ENCODE results near the gene PROM1. TPM values are rescaled to one million over a fixed set of nuclear protein-coding genes. Genes with fewer than 3 reads are reported as not detected.

The PROM1 gene
- total RNA-seq, 1 experiment from 2014 or later, result 196 TPM

DNA sequence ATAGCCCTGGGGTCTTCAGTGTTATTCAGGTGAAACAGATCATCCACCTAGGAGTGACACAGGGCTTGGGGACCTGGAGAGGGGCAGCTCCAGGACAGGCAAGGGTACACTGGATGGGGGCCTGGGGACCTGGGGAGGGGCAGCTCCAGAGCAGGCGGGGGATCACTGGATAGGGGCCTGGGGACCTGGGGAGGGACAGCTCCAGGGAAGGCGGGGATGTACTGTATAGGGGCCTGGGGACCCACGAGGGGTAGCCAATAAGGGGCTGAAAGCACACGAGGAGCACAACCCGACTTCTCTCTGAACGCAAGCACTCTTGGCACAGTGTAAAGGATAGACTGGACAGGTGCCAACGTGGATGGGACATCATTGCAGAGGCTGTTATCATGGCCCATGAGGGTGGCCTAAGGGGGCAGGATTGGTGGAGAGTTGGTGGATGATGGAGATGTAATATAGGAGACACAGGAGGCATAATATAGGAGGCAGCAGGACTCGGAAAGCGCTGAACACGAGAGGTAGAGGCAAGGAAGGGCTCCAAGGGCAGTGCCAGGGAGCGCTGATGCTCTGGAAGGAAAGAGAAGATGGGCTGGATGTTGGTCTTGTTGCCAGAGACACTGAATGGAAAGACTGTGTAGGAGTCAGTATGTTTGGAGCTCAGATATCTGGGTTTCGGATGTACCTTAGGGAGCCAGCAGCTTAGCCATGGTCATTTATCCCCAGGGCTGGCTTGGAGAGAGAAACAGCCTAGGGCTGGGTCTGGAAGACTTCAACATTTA lies 82.9 kb downstream of the PROM1 start:
- Mint-ChIP-seq H3K27ac (ENCODE audit: unreplicated experiment) (no peak overlapping the region), H3K4me1 (ENCODE audit: low read depth, unreplicated experiment) (no peaks in the 10 kb centered on the region), H3K4me3 (ENCODE audit: unreplicated experiment) (no peak overlapping the region), H3K36me3 (ENCODE audit: insufficient read depth, unreplicated experiment) (peaks cover 13% of the 10 kb centered on the region), H3K27me3 (ENCODE audit: insufficient read depth, unreplicated experiment) (no peaks in the 10 kb centered on the region), H3K9me3 (ENCODE audit: unreplicated experiment) (no peaks in the 10 kb centered on the region)
- ChIA-PET POLR2A (no interaction called here), CTCF (interaction anchor here (1.4 to 2.1 kb wide), 3 partner anchors 36 to 195 kb away, joined by 4 to 11 read pairs (median 6); no protein-coding TSS in a partner anchor)
- no peak for DNase-seq
- Histone ChIP-seq H3K36me3 (ENCODE audit: control insufficient read depth, insufficient read depth, low read length) (peaks cover 1% of the 10 kb centered on the region; the same call in 1 of the 2 replicates), H3K9me3 (0 out of 2 replicates have a peak, but pooled peaks cover 3% of the 10 kb centered on the region), H3K27me3 (replicated peaks; ENCODE audit: control insufficient read depth, insufficient read depth, low read length) (no peaks in the 10 kb centered on the region), H3K4me1 (no peaks in the 10 kb centered on the region), H3K4me3 (ENCODE audit: low read depth, low read length) (no peak overlapping the region)
- intact Hi-C loops (cut with micrococcal nuclease; ENCODE audit: unreplicated experiment), result loop anchor here (1.0 to 5.0 kb wide), 5 partner anchors 38 to 522 kb away; partner anchors contain the start of gene FGFBP2
- no TSS peak for BruUV-seq (replicated peaks)
- TF ChIP-seq, protein P1, sequence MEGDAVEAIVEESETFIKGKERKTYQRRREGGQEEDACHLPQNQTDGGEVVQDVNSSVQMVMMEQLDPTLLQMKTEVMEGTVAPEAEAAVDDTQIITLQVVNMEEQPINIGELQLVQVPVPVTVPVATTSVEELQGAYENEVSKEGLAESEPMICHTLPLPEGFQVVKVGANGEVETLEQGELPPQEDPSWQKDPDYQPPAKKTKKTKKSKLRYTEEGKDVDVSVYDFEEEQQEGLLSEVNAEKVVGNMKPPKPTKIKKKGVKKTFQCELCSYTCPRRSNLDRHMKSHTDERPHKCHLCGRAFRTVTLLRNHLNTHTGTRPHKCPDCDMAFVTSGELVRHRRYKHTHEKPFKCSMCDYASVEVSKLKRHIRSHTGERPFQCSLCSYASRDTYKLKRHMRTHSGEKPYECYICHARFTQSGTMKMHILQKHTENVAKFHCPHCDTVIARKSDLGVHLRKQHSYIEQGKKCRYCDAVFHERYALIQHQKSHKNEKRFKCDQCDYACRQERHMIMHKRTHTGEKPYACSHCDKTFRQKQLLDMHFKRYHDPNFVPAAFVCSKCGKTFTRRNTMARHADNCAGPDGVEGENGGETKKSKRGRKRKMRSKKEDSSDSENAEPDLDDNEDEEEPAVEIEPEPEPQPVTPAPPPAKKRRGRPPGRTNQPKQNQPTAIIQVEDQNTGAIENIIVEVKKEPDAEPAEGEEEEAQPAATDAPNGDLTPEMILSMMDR (IDR thresholded peaks at IDR 0.05; ENCODE audit: insufficient read depth in 1 of 2, low read depth in 1 of 2, low read length in 1 of 2, severe bottlenecking in 1 of 2, unreplicated experiment in 1 of 2), result no peak

DNA sequence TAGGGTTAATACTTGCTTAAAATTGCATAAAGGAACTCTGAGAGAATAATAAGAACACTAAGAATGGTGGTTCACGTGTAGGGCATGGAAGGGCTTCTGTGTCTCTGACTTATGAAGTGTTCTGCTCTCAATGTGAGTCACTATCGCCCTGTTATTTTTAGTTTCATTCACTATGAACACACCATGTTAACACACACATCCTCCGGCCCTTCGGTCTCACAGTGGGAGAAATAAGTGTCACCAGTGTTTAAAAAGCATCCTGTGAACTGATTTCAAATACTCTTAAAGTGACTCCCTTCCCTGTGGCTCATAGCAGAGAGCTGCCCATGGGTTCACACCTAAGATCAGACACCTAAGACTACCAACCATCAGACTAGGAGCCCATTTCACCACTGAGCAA lies 87.0 kb downstream of the PROM1 start:
- Histone ChIP-seq H3K4me3 (ENCODE audit: low read depth, low read length) (no peak overlapping the region), H3K4me1 (no peaks in the 10 kb centered on the region), H3K27me3 (replicated peaks; ENCODE audit: control insufficient read depth, insufficient read depth, low read length) (no peaks in the 10 kb centered on the region), H3K36me3 (ENCODE audit: control insufficient read depth, insufficient read depth, low read length) (peaks cover 1% of the 10 kb centered on the region; the same call in 1 of the 2 replicates), H3K9me3 (0 out of 2 replicates have a peak, but pooled peaks cover 3% of the 10 kb centered on the region)
- Mint-ChIP-seq H3K4me3 (ENCODE audit: unreplicated experiment) (no peak overlapping the region), H3K27ac (ENCODE audit: unreplicated experiment) (no peak overlapping the region), H3K36me3 (ENCODE audit: insufficient read depth, unreplicated experiment) (peaks cover 37% of the 10 kb centered on the region), H3K4me1 (ENCODE audit: low read depth, unreplicated experiment) (no peaks in the 10 kb centered on the region), H3K27me3 (ENCODE audit: insufficient read depth, unreplicated experiment) (no peaks in the 10 kb centered on the region), H3K9me3 (ENCODE audit: unreplicated experiment) (no peaks in the 10 kb centered on the region)
- ChIA-PET POLR2A (no interaction called here), CTCF (interaction anchor here (0.5 kb wide), 1 partner anchor 200 kb away, joined by 3 read pairs; no protein-coding TSS in a partner anchor)
- TF ChIP-seq, protein P1 (IDR thresholded peaks at IDR 0.05; ENCODE audit: insufficient read depth in 1 of 2, low read depth in 1 of 2, low read length in 1 of 2, severe bottlenecking in 1 of 2, unreplicated experiment in 1 of 2), result no peak
- BruUV-seq (replicated peaks), result no TSS peak
- DNase-seq, result no peak
- intact Hi-C loops (cut with micrococcal nuclease; ENCODE audit: unreplicated experiment), result no loop called here

DNA sequence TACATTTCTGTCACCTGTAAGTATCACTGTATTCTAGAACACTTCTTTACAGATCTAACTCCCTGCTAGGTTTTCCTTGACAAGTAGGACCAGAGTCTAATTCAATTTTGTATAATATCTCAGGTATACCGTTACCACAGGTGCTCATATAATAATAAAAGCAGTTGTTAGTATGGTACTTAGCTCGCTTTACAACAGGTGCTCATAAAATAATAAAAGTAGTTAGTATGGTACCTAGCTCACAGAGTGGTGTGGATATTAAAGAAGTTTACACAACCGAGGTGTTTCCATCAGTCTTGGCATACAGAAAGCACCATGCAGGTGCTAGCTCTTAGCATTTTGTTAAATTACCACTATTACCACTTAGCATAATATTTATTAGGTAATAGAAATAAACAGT lies 88.0 kb downstream of the PROM1 start:
- CTCF ChIA-PET, result no interaction called here
- no peaks in the 10 kb centered on the region for H3K27me3 Mint-ChIP-seq (ENCODE audit: insufficient read depth, unreplicated experiment)
- Histone ChIP-seq H3K36me3 (ENCODE audit: control insufficient read depth, insufficient read depth, low read length) (peaks cover 1% of the 10 kb centered on the region; the same call in 1 of the 2 replicates), H3K4me1 (no peaks in the 10 kb centered on the region), H3K4me3 (ENCODE audit: low read depth, low read length) (no peak overlapping the region), H3K9me3 (0 out of 2 replicates have a peak, but pooled peaks cover 3% of the 10 kb centered on the region), H3K27me3 (replicated peaks; ENCODE audit: control insufficient read depth, insufficient read depth, low read length) (no peaks in the 10 kb centered on the region)
- H3K9me3 Mint-ChIP-seq (ENCODE audit: unreplicated experiment), result no peaks in the 10 kb centered on the region
- no TSS peak for BruUV-seq (replicated peaks)
- peaks cover 46% of the 10 kb centered on the region for H3K36me3 Mint-ChIP-seq (ENCODE audit: insufficient read depth, unreplicated experiment)
- no peak overlapping the region for H3K27ac Mint-ChIP-seq (ENCODE audit: unreplicated experiment)
- intact Hi-C loops (cut with micrococcal nuclease; ENCODE audit: unreplicated experiment), result no loop called here
- no peak for DNase-seq
- H3K4me3 Mint-ChIP-seq (ENCODE audit: unreplicated experiment), result no peak overlapping the region
- TF ChIP-seq, protein P1 (IDR thresholded peaks at IDR 0.05; ENCODE audit: insufficient read depth in 1 of 2, low read depth in 1 of 2, low read length in 1 of 2, severe bottlenecking in 1 of 2, unreplicated experiment in 1 of 2), result no peak
- H3K4me1 Mint-ChIP-seq (ENCODE audit: low read depth, unreplicated experiment), result no peaks in the 10 kb centered on the region
- POLR2A ChIA-PET, result no interaction called here
